GM23338 (cell line): Measurements from ENCODE around the gene MYL4. TPM values are rescaled to one million over a fixed set of nuclear protein-coding genes. Genes with fewer than 3 reads are reported as not detected.

ENCODE experiments used
- ATAC-seq: fragments of 200-7000 bp; cut with Tn5 transposase; 3 replicates; pipeline ENCODE4 v1.9.1; 2020
- DNase-seq: peaks from one replicate; pipeline ENCODE4 v3.0.0-alpha.2; 2015; ENCODE audit warnings: low spot score
- H2AFZ ChIP-seq: fragments of 200-600 bp; sonication (generic); 2 replicates; pipeline ENCODE4 v1.8.0; 2016; ENCODE audit warnings: antibody characterized with exemption, mild to moderate bottlenecking, moderate library complexity
- H3F3A ChIP-seq: fragments of 200-600 bp; sonication (generic); replicated peaks from 2 replicates; pipeline ENCODE4 v1.8.0; 2017; ENCODE audit warnings: antibody characterized with exemption, mixed run types, low read depth
- H3K27ac ChIP-seq: fragments of 200-600 bp; sonication (generic); 2 replicates; pipeline ENCODE4 v1.6.1; 2016; ENCODE audit warnings: low read depth
- H3K27me3 ChIP-seq: fragments of 200-600 bp; sonication (generic); 2 replicates; pipeline ENCODE4 v1.8.0; 2016; ENCODE audit warnings: mild to moderate bottlenecking, mixed run types, moderate library complexity; ENCODE audit not compliant: insufficient read depth
- H3K36me3 ChIP-seq: fragments of 200-600 bp; sonication (generic); 2 replicates; pipeline ENCODE4 v1.8.0; 2016; ENCODE audit warnings: mild to moderate bottlenecking; ENCODE audit not compliant: insufficient read depth
- H3K4me1 ChIP-seq: fragments of 200-600 bp; sonication (generic); 2 replicates; pipeline ENCODE4 v1.8.0; 2016; ENCODE audit warnings: mild to moderate bottlenecking, moderate library complexity; ENCODE audit not compliant: insufficient read depth
- H3K4me2 ChIP-seq: fragments of 200-600 bp; sonication (generic); 2 replicates; pipeline ENCODE4 v1.7.1; 2017; ENCODE audit warnings: mixed run types
- H3K4me3 ChIP-seq: fragments of 200-600 bp; sonication (generic); 2 replicates; pipeline ENCODE4 v1.6.1; 2016; ENCODE audit warnings: mixed run types
- H3K79me2 ChIP-seq: fragments of 200-600 bp; sonication (generic); replicated peaks from 2 replicates; pipeline ENCODE4 v1.8.0; 2017; ENCODE audit warnings: mild to moderate bottlenecking; ENCODE audit not compliant: insufficient read depth
- H3K9me2 ChIP-seq: fragments of 200-600 bp; sonication (generic); 2 replicates; pipeline ENCODE4 v1.8.0; 2017; ENCODE audit not compliant: insufficient read depth
- H4K20me1 ChIP-seq: fragments of 200-600 bp; sonication (generic); replicated peaks from 2 replicates; pipeline ENCODE4 v1.8.0; 2017; ENCODE audit warnings: mild to moderate bottlenecking; ENCODE audit not compliant: insufficient read depth
- H3K27ac Mint-ChIP-seq: 2 replicates; pipeline ENCODE4 v1.8.0; 2020; ENCODE audit warnings: inconsistent platforms, mild to moderate bottlenecking, moderate library complexity, mixed read lengths
- H3K27me3 Mint-ChIP-seq: 3 replicates; pipeline ENCODE4 v1.8.0; 2022; ENCODE audit warnings: low read depth, mild to moderate bottlenecking, moderate library complexity, mixed read lengths, inconsistent platforms; ENCODE audit not compliant: insufficient read depth, poor library complexity
- H3K36me3 Mint-ChIP-seq: 3 replicates; pipeline ENCODE4 v1.8.0; 2021; ENCODE audit warnings: low read depth, mild to moderate bottlenecking, inconsistent platforms, moderate library complexity, mixed read lengths
- H3K4me1 Mint-ChIP-seq: 3 replicates; pipeline ENCODE4 v1.8.0; 2020; ENCODE audit warnings: mild to moderate bottlenecking, inconsistent platforms, mixed read lengths
- H3K4me3 Mint-ChIP-seq: 3 replicates; pipeline ENCODE4 v1.8.0; 2021; ENCODE audit warnings: moderate library complexity, mild to moderate bottlenecking, inconsistent platforms, mixed read lengths
- H3K9me3 Mint-ChIP-seq: 3 replicates; pipeline ENCODE4 v1.8.0; 2020; ENCODE audit warnings: moderate library complexity, mild to moderate bottlenecking, inconsistent platforms, mixed read lengths
- EZH2 ChIP-seq: fragments of 200-600 bp; sonication (generic); IDR thresholded peaks from one replicate; pipeline ENCODE4 v1.8.0; 2017; ENCODE audit warnings: antibody characterized with exemption, mild to moderate bottlenecking, low read depth; ENCODE audit not compliant: unreplicated experiment
- EZH2phosphoT487 ChIP-seq: fragments of 200-600 bp; sonication (generic); IDR thresholded peaks from one replicate; pipeline ENCODE4 v1.8.1; 2018; ENCODE audit warnings: antibody characterized with exemption; ENCODE audit not compliant: unreplicated experiment
- JUNB ChIP-seq: IDR thresholded peaks from one replicate; pipeline ENCODE4 v1.6.1; 2016; ENCODE audit warnings: antibody characterized with exemption; ENCODE audit not compliant: unreplicated experiment
- NANOG ChIP-seq: IDR thresholded peaks from 2 replicates; pipeline ENCODE4 v1.6.1; 2016; ENCODE audit warnings: antibody characterized with exemption, borderline replicate concordance
- STAT1 ChIP-seq: IDR thresholded peaks from one replicate; pipeline ENCODE4 v1.6.1; 2016; ENCODE audit warnings: antibody characterized with exemption; ENCODE audit not compliant: unreplicated experiment
- ZNF331 ChIP-seq: fragments of 250-450 bp; sonication (Bioruptor Pico); IDR thresholded peaks from 2 replicates; pipeline ENCODE4 v1.5.0; 2020; ENCODE audit warnings: low read depth, mild to moderate bottlenecking, moderate library complexity
- polyA plus RNA-seq: library from polyadenylated mRNA; unstranded; fragments of >200 nt; fragmentation: Nextera tagmentation; extraction: Ambion mirVana; gene quantifications from 2 replicates; pipeline ENCODE4 v1.2.1, GENCODE V29; 2016
- total RNA-seq: library from RNA; depleted of rRNA; stranded (reverse); fragments of >200 nt; shearing (Covaris generic); gene quantifications from 2 replicates; pipeline ENCODE4 v1.2.3, GENCODE V29; 2014
- TF ChIP-seq, protein P1 (sequence below): fragments of 250-450 bp; sonication (Bioruptor Pico); IDR thresholded peaks from 2 replicates; pipeline ENCODE4 v1.5.0; 2020; ENCODE audit warnings: mild to moderate bottlenecking, moderate library complexity
- TF ChIP-seq, protein P2 (sequence below), 2 experiments: fragments of 200-600 bp in 1 of 2; sonication (generic) in 1 of 2; conservative IDR thresholded peaks; 2 replicates each; pipeline versions ENCODE4 v1.5.1 to v1.6.1; 2016 to 2017; ENCODE audit warnings: antibody characterized with exemption in 2 of 2, low read depth in 2 of 2, mild to moderate bottlenecking in 2 of 2, moderate library complexity in 1 of 2

MYL4 gene
- total and polyA plus RNA-seq, 2 experiments from 2014 or later, result 0.44 TPM; not detected in 1

DNA sequence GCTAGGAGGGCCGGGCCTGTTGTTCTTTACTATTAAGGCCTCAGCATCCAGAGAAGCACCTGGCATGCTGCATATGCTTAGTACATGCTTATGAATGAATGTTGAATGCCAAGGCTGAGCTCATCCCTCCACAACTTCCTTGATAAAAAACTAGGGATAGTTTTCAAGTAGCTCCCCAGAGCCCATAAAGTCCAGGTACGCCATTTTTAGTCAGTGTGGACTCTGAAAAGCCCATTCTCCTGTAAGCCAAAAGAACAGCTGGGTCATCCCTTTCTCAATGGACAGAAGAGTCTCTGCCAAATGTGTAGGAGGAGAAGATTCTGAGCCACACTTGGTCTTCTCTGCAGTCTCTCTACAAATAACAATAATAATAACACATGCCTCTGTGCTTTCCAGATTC, 35.5 kb downstream of the MYL4 start (continued):
- TF ChIP-seq, protein P1, sequence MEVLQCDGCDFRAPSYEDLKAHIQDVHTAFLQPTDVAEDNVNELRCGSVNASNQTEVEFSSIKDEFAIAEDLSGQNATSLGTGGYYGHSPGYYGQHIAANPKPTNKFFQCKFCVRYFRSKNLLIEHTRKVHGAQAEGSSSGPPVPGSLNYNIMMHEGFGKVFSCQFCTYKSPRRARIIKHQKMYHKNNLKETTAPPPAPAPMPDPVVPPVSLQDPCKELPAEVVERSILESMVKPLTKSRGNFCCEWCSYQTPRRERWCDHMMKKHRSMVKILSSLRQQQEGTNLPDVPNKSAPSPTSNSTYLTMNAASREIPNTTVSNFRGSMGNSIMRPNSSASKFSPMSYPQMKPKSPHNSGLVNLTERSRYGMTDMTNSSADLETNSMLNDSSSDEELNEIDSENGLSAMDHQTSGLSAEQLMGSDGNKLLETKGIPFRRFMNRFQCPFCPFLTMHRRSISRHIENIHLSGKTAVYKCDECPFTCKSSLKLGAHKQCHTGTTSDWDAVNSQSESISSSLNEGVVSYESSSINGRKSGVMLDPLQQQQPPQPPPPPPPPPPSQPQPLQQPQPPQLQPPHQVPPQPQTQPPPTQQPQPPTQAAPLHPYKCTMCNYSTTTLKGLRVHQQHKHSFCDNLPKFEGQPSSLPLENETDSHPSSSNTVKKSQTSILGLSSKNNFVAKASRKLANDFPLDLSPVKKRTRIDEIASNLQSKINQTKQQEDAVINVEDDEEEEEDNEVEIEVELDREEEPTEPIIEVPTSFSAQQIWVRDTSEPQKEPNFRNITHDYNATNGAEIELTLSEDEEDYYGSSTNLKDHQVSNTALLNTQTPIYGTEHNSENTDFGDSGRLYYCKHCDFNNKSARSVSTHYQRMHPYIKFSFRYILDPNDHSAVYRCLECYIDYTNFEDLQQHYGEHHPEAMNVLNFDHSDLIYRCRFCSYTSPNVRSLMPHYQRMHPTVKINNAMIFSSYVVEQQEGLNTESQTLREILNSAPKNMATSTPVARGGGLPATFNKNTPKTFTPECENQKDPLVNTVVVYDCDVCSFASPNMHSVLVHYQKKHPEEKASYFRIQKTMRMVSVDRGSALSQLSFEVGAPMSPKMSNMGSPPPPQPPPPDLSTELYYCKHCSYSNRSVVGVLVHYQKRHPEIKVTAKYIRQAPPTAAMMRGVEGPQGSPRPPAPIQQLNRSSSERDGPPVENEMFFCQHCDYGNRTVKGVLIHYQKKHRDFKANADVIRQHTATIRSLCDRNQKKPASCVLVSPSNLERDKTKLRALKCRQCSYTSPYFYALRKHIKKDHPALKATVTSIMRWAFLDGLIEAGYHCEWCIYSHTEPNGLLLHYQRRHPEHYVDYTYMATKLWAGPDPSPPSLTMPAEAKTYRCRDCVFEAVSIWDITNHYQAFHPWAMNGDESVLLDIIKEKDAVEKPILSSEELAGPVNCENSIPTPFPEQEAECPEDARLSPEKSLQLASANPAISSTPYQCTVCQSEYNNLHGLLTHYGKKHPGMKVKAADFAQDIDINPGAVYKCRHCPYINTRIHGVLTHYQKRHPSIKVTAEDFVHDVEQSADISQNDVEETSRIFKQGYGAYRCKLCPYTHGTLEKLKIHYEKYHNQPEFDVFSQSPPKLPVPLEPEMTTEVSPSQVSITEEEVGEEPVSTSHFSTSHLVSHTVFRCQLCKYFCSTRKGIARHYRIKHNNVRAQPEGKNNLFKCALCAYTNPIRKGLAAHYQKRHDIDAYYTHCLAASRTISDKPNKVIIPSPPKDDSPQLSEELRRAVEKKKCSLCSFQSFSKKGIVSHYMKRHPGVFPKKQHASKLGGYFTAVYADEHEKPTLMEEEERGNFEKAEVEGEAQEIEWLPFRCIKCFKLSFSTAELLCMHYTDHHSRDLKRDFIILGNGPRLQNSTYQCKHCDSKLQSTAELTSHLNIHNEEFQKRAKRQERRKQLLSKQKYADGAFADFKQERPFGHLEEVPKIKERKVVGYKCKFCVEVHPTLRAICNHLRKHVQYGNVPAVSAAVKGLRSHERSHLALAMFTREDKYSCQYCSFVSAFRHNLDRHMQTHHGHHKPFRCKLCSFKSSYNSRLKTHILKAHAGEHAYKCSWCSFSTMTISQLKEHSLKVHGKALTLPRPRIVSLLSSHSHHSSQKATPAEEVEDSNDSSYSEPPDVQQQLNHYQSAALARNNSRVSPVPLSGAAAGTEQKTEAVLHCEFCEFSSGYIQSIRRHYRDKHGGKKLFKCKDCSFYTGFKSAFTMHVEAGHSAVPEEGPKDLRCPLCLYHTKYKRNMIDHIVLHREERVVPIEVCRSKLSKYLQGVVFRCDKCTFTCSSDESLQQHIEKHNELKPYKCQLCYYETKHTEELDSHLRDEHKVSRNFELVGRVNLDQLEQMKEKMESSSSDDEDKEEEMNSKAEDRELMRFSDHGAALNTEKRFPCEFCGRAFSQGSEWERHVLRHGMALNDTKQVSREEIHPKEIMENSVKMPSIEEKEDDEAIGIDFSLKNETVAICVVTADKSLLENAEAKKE (CRISPR knock-in tag), result no peak
- no peak for TF ChIP-seq NANOG
- TF ChIP-seq STAT1, result no peak
- TF ChIP-seq EZH2, result no peak
- TF ChIP-seq JUNB, result no peak
- no peak for TF ChIP-seq EZH2phosphoT487

DNA sequence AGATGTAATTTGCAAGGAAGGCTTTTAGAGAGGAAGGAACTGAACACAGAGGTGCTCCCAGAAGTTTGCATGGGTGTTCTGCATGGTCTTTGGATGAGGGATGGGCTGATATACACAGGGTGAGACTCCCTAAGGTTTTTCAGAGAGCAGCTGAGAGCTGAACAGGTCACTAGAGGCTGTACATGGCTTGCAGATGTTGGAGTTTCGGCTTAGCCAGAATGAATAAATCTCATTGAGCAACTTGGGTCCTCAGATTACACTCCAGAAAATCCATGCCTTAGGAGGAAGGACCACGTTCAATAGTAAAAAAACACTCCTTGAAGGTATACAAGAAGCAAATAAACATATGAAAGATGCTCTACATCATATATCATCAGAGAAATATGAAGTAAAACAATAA, 37.0 kb downstream of the MYL4 start:
- H3K9me3 Mint-ChIP-seq, result no peaks in the 10 kb centered on the region
- H3K9me2 ChIP-seq, result no peaks in the 10 kb centered on the region
- TF ChIP-seq EZH2, result no peak
- TF ChIP-seq, protein P1 (CRISPR knock-in tag), result no peak
- TF ChIP-seq JUNB, result no peak
- TF ChIP-seq, protein P2, sequence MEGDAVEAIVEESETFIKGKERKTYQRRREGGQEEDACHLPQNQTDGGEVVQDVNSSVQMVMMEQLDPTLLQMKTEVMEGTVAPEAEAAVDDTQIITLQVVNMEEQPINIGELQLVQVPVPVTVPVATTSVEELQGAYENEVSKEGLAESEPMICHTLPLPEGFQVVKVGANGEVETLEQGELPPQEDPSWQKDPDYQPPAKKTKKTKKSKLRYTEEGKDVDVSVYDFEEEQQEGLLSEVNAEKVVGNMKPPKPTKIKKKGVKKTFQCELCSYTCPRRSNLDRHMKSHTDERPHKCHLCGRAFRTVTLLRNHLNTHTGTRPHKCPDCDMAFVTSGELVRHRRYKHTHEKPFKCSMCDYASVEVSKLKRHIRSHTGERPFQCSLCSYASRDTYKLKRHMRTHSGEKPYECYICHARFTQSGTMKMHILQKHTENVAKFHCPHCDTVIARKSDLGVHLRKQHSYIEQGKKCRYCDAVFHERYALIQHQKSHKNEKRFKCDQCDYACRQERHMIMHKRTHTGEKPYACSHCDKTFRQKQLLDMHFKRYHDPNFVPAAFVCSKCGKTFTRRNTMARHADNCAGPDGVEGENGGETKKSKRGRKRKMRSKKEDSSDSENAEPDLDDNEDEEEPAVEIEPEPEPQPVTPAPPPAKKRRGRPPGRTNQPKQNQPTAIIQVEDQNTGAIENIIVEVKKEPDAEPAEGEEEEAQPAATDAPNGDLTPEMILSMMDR (conservative IDR thresholded peaks at IDR 0.05; ENCODE audit: low read depth in 2 of 2), result no peak
- no peak for TF ChIP-seq EZH2phosphoT487
- no peak for TF ChIP-seq ZNF331 (CRISPR knock-in tag)

More for the DNA sequence above, 37.0 kb downstream of the MYL4 start:
- Histone ChIP-seq H3K27me3 (peaks cover 6% of the 10 kb centered on the region; the same call in 1 of the 2 replicates), H3K79me2 (no peaks in the 10 kb centered on the region), H3K4me2 (no peak overlapping the region), H3K27ac (no peak overlapping the region), H3K4me1 (no peaks in the 10 kb centered on the region), H2AFZ (no peak overlapping the region), H3K36me3 (no peaks in the 10 kb centered on the region), H4K20me1 (no peaks in the 10 kb centered on the region), H3F3A (no peaks in the 10 kb centered on the region), H3K4me3 (no peak overlapping the region)
- Mint-ChIP-seq H3K4me1 (peaks cover 4% of the 10 kb centered on the region), H3K36me3 (no peaks in the 10 kb centered on the region), H3K27me3 (no peaks in the 10 kb centered on the region), H3K4me3 (no peak overlapping the region), H3K27ac (no peak overlapping the region)
- no peak for ATAC-seq
- no peak for DNase-seq
